ENCODE measurements around the gene CCDC186.
"Not testable (repeated sequence)": the region's sequence is repeated elsewhere in the genome, so short reads cannot be mapped to it uniquely, and the experiment has no call there.

Gene CCDC186

GRCh38 chr10:114151486-114151885 lies 22.5 kb downstream of the CCDC186 start:
- H3K4me3 ChIP-seq (replicated peaks; ENCODE audit: low read depth, low read length) = no peak overlapping the region
- DNase-seq (ENCODE audit: low read depth) = peak; percentile 80
- TF ChIP-seq, protein P1, sequence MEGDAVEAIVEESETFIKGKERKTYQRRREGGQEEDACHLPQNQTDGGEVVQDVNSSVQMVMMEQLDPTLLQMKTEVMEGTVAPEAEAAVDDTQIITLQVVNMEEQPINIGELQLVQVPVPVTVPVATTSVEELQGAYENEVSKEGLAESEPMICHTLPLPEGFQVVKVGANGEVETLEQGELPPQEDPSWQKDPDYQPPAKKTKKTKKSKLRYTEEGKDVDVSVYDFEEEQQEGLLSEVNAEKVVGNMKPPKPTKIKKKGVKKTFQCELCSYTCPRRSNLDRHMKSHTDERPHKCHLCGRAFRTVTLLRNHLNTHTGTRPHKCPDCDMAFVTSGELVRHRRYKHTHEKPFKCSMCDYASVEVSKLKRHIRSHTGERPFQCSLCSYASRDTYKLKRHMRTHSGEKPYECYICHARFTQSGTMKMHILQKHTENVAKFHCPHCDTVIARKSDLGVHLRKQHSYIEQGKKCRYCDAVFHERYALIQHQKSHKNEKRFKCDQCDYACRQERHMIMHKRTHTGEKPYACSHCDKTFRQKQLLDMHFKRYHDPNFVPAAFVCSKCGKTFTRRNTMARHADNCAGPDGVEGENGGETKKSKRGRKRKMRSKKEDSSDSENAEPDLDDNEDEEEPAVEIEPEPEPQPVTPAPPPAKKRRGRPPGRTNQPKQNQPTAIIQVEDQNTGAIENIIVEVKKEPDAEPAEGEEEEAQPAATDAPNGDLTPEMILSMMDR (IDR thresholded peaks at IDR 0.05; ENCODE audit: low read length, missing control alignments) = no peak

GRCh38 chr10:114149476-114149875 lies 24.5 kb downstream of the CCDC186 start:
- H3K4me3 ChIP-seq (replicated peaks; ENCODE audit: low read depth, low read length); DNase-seq (ENCODE audit: low read depth): not testable (repeated sequence)

GRCh38 chr10:114143160-114143559 lies 30.8 kb downstream of the CCDC186 start:
- no peak for DNase-seq (ENCODE audit: low read depth)
- H3K4me3 ChIP-seq (replicated peaks; ENCODE audit: low read depth, low read length) = no peak overlapping the region
- TF ChIP-seq, protein P1 (IDR thresholded peaks at IDR 0.05; ENCODE audit: low read length, missing control alignments) = no peak

- no peak overlapping the region for H3K4me3 ChIP-seq (replicated peaks; ENCODE audit: low read depth, low read length)
- DNase-seq (ENCODE audit: low read depth) = no peak
- TF ChIP-seq, protein P1 (IDR thresholded peaks at IDR 0.05; ENCODE audit: low read length, missing control alignments) = no peak
These were observed 32.0 kb downstream of the CCDC186 start for GRCh38 chr10:114142018-114142417.

DNA sequence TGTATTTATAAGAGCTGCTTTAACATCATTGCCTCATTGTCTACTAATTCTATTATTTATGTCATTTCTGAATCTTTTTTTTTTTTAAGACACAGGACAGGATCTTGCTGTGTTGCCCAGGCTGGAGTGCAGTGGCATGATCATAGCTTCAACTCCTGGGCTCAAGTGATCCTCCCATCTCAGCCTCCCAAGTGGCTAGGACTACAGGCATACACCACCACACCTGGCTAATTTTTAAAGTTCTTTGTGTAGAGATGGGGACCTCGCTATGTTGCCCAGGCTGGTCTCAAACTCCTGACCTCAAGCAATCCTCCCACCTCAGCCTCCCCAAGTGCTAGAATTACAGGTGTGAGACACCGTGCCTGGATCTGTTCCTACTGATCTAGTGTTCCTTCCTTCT lies 33.2 kb downstream of the CCDC186 start:
- DNase-seq (ENCODE audit: low read depth) = not testable (repeated sequence)

DNA sequence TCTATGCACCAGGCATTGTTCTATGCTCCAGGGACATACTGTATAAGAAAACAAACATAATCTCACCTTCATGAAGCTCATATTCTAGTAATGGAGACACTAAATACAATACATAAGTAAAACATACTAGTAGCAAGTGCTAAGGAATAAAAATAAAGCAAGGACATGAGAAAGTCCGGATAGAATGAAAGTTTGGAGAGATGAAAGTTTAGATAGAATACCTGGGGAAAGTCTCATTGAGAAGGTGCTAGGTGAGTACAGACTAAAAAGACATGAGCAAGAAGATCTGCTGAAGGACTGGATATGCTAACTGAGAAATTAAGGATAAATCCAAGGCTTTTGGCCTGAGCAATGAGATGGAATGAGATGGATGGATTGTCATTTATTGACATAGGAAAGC lies 34.0 kb downstream of the CCDC186 start:
- H3K4me3 ChIP-seq (replicated peaks; ENCODE audit: low read depth, low read length) = no peak overlapping the region
- TF ChIP-seq, protein P1 (IDR thresholded peaks at IDR 0.05; ENCODE audit: low read length, missing control alignments) = no peak
- no peak for DNase-seq (ENCODE audit: low read depth)

More for the DNA sequence above, 33.2 kb downstream of the CCDC186 start:
- H3K4me3 ChIP-seq (replicated peaks; ENCODE audit: low read depth, low read length) = not testable (repeated sequence)

DNA sequence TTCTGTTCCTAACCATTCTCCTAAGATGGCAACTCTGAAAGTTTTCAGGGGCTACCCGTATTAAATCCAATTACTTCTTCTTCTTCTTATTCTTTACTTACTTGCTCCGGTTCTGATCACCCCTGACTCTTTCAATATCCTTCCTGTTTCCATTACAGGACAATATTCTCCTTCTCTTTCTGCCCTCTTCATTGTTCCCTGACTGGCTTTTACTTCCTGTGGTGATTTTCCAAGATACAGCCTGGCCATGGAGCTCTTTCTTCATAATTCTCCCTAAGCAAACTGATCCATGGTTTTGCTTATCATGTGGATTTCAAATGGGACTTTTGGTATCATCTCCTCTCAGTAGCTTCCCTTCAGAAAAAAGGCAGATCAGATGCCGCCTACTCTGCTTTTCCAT lies 35.4 kb downstream of the CCDC186 start:
- DNase-seq (ENCODE audit: low read depth) = peak; percentile 7
- TF ChIP-seq, protein P1 (IDR thresholded peaks at IDR 0.05; ENCODE audit: low read length, missing control alignments) = no peak
- no peak overlapping the region for H3K4me3 ChIP-seq (replicated peaks; ENCODE audit: low read depth, low read length)

GRCh38 chr10:114135476-114135875 lies 38.5 kb downstream of the CCDC186 start:
- no peak overlapping the region for H3K4me3 ChIP-seq (replicated peaks; ENCODE audit: low read depth, low read length)
- TF ChIP-seq, protein P1 (IDR thresholded peaks at IDR 0.05; ENCODE audit: low read length, missing control alignments) = no peak
- no peak for DNase-seq (ENCODE audit: low read depth)
